ENCODE measurements around the gene LGALS7. TPM values are rescaled to one million over a fixed set of nuclear protein-coding genes. Genes with fewer than 3 reads are reported as not detected.
"Not testable (repeated sequence)": the region's sequence is repeated elsewhere in the genome, so short reads cannot be mapped to it uniquely, and the experiment has no call there.

Gene LGALS7
- total RNA-seq, 1 donor from 2014 or later, result not detected

DNA sequence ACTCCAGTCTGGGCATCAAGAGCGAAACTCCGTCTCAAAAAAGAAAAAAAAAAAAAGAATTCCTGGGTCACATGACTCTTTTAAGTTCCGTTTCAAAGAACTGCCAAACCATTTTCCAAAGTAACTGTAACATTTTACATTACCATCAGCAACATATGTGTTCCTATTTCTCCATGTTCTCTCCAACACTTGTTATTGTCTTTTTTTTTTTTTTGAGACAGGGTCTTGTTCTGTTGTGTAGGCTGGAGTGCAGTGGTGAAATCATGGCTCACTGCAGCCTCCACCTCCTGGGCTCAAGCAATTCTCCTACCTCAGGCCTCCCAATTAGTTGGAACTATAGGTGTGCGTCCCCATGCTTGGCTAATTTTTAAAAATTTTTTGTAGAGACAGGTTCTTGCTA lies 22.2 kb upstream of the LGALS7 start:
- no peak for DNase-seq (ENCODE audit: low spot score)
- Histone ChIP-seq H2AFZ (replicated peaks) (no peak overlapping the region), H3K27me3 (no peaks in the 10 kb centered on the region), H4K20me1 (ENCODE audit: low read depth) (no peaks in the 10 kb centered on the region), H3K9ac (no peak overlapping the region), H3F3A (ENCODE audit: low read depth) (no peaks in the 10 kb centered on the region), H3K36me3 (no peaks in the 10 kb centered on the region), H3K27ac (no peak overlapping the region), H3K4me3 (no peak overlapping the region), H3K79me2 (ENCODE audit: low read depth) (no peaks in the 10 kb centered on the region), H3K4me1 (no peaks in the 10 kb centered on the region), H3K9me3 (ENCODE audit: low read depth) (no peaks in the 10 kb centered on the region), H3K4me2 (no peak overlapping the region)
- Mint-ChIP-seq H3K4me1 (peaks cover 2% of the 10 kb centered on the region), H3K9me3 (peaks cover 10% of the 10 kb centered on the region), H3K27ac (no peak overlapping the region), H3K36me3 (no peaks in the 10 kb centered on the region), H3K27me3 (ENCODE audit: insufficient read depth, low read depth) (peaks cover 6% of the 10 kb centered on the region), H3K4me3 (no peak overlapping the region)
- TF ChIP-seq CTCF (IDR thresholded peaks at IDR 0.05), result no peak
- TF ChIP-seq EZH2phosphoT487 (IDR thresholded peaks at IDR 0.05), result no peak
- TF ChIP-seq EZH2 (IDR thresholded peaks at IDR 0.05), result no peak

GRCh38 chr19:38793671-38794070 lies 20.4 kb upstream of the LGALS7 start:
- Mint-ChIP-seq H3K4me1 (peaks cover 3% of the 10 kb centered on the region), H3K9me3 (peaks cover 7% of the 10 kb centered on the region), H3K36me3 (no peaks in the 10 kb centered on the region), H3K4me3 (no peak overlapping the region), H3K27ac (no peak overlapping the region), H3K27me3 (ENCODE audit: insufficient read depth, low read depth) (peaks cover 2% of the 10 kb centered on the region)
- Histone ChIP-seq H3K9me3 (ENCODE audit: low read depth) (no peaks in the 10 kb centered on the region), H3K4me1 (no peaks in the 10 kb centered on the region), H3K4me2 (no peak overlapping the region), H3K79me2 (ENCODE audit: low read depth) (no peaks in the 10 kb centered on the region), H3F3A (ENCODE audit: low read depth) (no peaks in the 10 kb centered on the region), H2AFZ (replicated peaks) (no peak overlapping the region), H3K27me3 (no peaks in the 10 kb centered on the region), H3K36me3 (no peaks in the 10 kb centered on the region), H3K4me3 (no peak overlapping the region), H4K20me1 (ENCODE audit: low read depth) (no peaks in the 10 kb centered on the region), H3K27ac (no peak overlapping the region), H3K9ac (no peak overlapping the region)
- no peak for TF ChIP-seq CTCF (IDR thresholded peaks at IDR 0.05)
- TF ChIP-seq EZH2phosphoT487 (IDR thresholded peaks at IDR 0.05), result no peak
- no peak for TF ChIP-seq EZH2 (IDR thresholded peaks at IDR 0.05)
- no peak for DNase-seq (ENCODE audit: low spot score)

GRCh38 chr19:38793177-38793576 lies 19.9 kb upstream of the LGALS7 start:
- H3K27me3 Mint-ChIP-seq (ENCODE audit: insufficient read depth, low read depth), result peaks cover 2% of the 10 kb centered on the region
- no peak for DNase-seq (ENCODE audit: low spot score)
- no peak for TF ChIP-seq EZH2phosphoT487 (IDR thresholded peaks at IDR 0.05)
- H3K9ac ChIP-seq, result no peak overlapping the region
- no peak overlapping the region for H3K4me3 Mint-ChIP-seq
- no peaks in the 10 kb centered on the region for H3K4me1 ChIP-seq
- no peak overlapping the region for H3K27ac ChIP-seq
- H3K4me2 ChIP-seq, result no peak overlapping the region
- H3K36me3 ChIP-seq, result no peaks in the 10 kb centered on the region
- no peak overlapping the region for H3K4me3 ChIP-seq
- H2AFZ ChIP-seq (replicated peaks), result no peak overlapping the region
- no peaks in the 10 kb centered on the region for H3K9me3 ChIP-seq (ENCODE audit: low read depth)
- H3F3A ChIP-seq (ENCODE audit: low read depth), result no peaks in the 10 kb centered on the region
- H3K27me3 ChIP-seq, result no peaks in the 10 kb centered on the region
- no peaks in the 10 kb centered on the region for H3K36me3 Mint-ChIP-seq
- no peaks in the 10 kb centered on the region for H4K20me1 ChIP-seq (ENCODE audit: low read depth)
- H3K79me2 ChIP-seq (ENCODE audit: low read depth), result no peaks in the 10 kb centered on the region
- peaks cover 5% of the 10 kb centered on the region for H3K4me1 Mint-ChIP-seq
- H3K9me3 Mint-ChIP-seq, result peaks cover 7% of the 10 kb centered on the region
- H3K27ac Mint-ChIP-seq, result no peak overlapping the region

DNA sequence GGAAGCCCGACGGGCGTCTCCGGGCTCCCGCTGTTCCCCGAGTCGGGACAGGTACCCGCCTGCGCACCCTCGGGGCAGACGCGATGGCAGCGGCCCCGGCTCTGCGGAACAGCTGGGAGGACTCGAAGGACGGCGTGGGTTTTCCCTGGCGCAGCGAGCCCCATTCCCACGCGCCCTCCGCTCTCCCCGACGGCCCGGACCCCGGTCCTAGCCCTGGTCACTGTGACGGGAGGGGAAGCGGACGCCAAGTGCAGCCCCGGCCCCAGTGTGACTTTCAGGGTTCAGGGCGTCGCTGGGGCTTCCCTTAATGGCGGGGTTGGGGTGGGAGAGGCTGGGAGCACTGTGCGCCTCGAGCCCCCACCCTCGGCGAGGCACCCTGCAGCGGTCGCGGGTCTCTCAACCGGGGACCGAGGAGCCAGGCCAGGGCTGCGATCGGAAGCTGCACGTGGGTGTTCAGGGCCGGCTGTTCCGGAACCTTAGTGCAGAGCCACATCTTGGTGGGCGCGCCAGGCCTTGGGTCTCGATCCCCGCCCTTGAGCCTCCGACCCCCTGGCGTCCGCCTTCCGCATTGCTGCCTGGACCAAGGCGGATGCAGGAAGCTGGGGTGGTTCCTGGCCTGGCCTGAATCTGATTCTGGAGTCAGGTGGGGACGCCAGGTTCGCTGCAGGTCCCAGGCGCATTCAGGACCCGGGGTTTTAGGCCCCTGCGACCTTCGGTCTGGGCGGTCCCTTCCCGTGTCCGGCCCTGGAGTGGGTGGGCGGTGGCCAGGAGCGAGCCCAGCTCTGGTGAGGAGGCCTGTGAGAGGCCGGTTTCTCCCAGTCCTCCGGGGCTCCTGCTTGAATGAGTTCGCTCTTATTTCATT lies 19.2 kb upstream of the LGALS7 start:
- Histone ChIP-seq H3K9me3 (ENCODE audit: low read depth) (no peaks in the 10 kb centered on the region), H3K4me1 (no peaks in the 10 kb centered on the region), H3K27ac (no peak overlapping the region), H3K79me2 (ENCODE audit: low read depth) (no peaks in the 10 kb centered on the region), H3K27me3 (no peaks in the 10 kb centered on the region), H4K20me1 (ENCODE audit: low read depth) (no peaks in the 10 kb centered on the region), H3K36me3 (no peaks in the 10 kb centered on the region), H2AFZ (replicated peaks) (no peak overlapping the region), H3F3A (ENCODE audit: low read depth) (no peaks in the 10 kb centered on the region), H3K9ac (no peak overlapping the region), H3K4me3 (no peak overlapping the region), H3K4me2 (no peak overlapping the region)
- Mint-ChIP-seq H3K9me3 (peaks cover 7% of the 10 kb centered on the region), H3K27ac (no peak overlapping the region), H3K27me3 (ENCODE audit: insufficient read depth, low read depth) (peaks cover 2% of the 10 kb centered on the region), H3K36me3 (no peaks in the 10 kb centered on the region), H3K4me1 (peaks cover 5% of the 10 kb centered on the region), H3K4me3 (no peak overlapping the region)
- no peak for TF ChIP-seq EZH2phosphoT487 (IDR thresholded peaks at IDR 0.05)
- no peak for TF ChIP-seq CTCF (IDR thresholded peaks at IDR 0.05)
- TF ChIP-seq EZH2 (IDR thresholded peaks at IDR 0.05), result no peak
- no peak for DNase-seq (ENCODE audit: low spot score)

DNA sequence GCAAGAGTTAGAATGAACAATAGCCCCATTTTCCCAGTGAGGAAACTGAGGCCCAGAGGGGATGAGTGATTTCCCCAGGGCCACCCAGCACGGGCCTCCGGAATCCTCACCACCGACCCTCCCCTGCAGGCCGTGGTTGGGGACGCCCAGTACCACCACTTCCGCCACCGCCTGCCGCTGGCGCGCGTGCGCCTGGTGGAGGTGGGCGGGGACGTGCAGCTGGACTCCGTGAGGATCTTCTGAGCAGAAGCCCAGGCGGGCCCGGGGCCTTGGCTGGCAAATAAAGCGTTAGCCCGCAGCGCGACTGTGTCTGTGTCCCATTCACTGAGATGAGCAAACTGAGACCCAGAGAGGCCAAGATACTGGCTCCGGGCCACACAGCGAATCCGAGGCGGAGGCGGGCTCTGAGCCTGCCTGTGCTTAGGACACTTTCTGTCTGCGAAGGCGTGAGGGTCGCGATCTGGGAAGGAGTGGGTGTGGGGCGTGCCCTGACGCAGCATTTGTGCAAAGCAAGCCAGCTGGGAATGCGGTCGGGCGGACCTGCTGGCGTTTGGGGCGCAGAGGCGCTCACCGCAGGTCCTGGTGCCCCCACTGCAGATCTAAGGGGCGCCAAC lies 18.2 kb upstream of the LGALS7 start:
- H3K4me3 ChIP-seq; H3K27me3 ChIP-seq; H2AFZ ChIP-seq (replicated peaks); H3K4me3 Mint-ChIP-seq; H3K9ac ChIP-seq; H3F3A ChIP-seq (ENCODE audit: low read depth); H3K27ac Mint-ChIP-seq; H3K79me2 ChIP-seq (ENCODE audit: low read depth); H3K4me2 ChIP-seq; H3K4me1 Mint-ChIP-seq; H3K27me3 Mint-ChIP-seq (ENCODE audit: insufficient read depth, low read depth); H4K20me1 ChIP-seq (ENCODE audit: low read depth); H3K36me3 Mint-ChIP-seq; DNase-seq (ENCODE audit: low spot score); H3K27ac ChIP-seq; H3K9me3 Mint-ChIP-seq; H3K4me1 ChIP-seq; H3K9me3 ChIP-seq (ENCODE audit: low read depth); H3K36me3 ChIP-seq: not testable (repeated sequence)

Data from neural progenitor cell (in vitro differentiated cells).